ENCODE results near the gene SLC1A1.
A peak's percentile ranks its signal among the peaks of the same experiment; 100 is the strongest.

The SLC1A1 gene

GRCh38 chr9:4489919-4490704, at the start of gene SLC1A1:
TSS of gene SLC1A1 (plus strand) at chr9:4490468. CDS start at chr9:4490680, 212 bp downstream.
- peak; percentile 49 for DNase-seq (ENCODE audit: low spot score)

- DNase-seq (ENCODE audit: low spot score): no peak
Measured at GRCh38 chr9:4442806-4443205, 47.5 kb upstream of the SLC1A1 start.

- no peak for DNase-seq (ENCODE audit: low spot score)
Measured at GRCh38 chr9:4443439-4443838, 46.8 kb upstream of the SLC1A1 start.

- DNase-seq (ENCODE audit: low spot score): no peak
Measured at GRCh38 chr9:4461437-4461836, 28.8 kb upstream of the SLC1A1 start.

- no peak for DNase-seq (ENCODE audit: low spot score)
Measured at GRCh38 chr9:4463824-4464223, 26.4 kb upstream of the SLC1A1 start.

GRCh38 chr9:4464911-4465513, 25.3 kb upstream of the SLC1A1 start:
- DNase-seq (ENCODE audit: low spot score): no peak

GRCh38 chr9:4465910-4466309, 24.4 kb upstream of the SLC1A1 start:
- no peak for DNase-seq (ENCODE audit: low spot score)

GRCh38 chr9:4475301-4475700, 15.0 kb upstream of the SLC1A1 start:
- DNase-seq (ENCODE audit: low spot score): no peak

GRCh38 chr9:4486176-4486575, 4.1 kb upstream of the SLC1A1 start:
- DNase-seq (ENCODE audit: low spot score): no peak

- no peak for DNase-seq (ENCODE audit: low spot score)
Measured at GRCh38 chr9:4489562-4489918, 728 bp upstream of the SLC1A1 start.

- no peak for DNase-seq (ENCODE audit: low spot score)
Measured at GRCh38 chr9:4490705-4491625, 697 bp downstream of the SLC1A1 start.

- no peak for DNase-seq (ENCODE audit: low spot score)
Measured at GRCh38 chr9:4491626-4491975, 1.3 kb downstream of the SLC1A1 start.

GRCh38 chr9:4494332-4494731, 4.1 kb downstream of the SLC1A1 start:
- no peak for DNase-seq (ENCODE audit: low spot score)

GRCh38 chr9:4494806-4495205, 4.5 kb downstream of the SLC1A1 start:
- DNase-seq (ENCODE audit: low spot score): no peak

- no peak for DNase-seq (ENCODE audit: low spot score)
Measured at GRCh38 chr9:4495537-4495936, 5.3 kb downstream of the SLC1A1 start.

- DNase-seq (ENCODE audit: low spot score): no peak
Measured at GRCh38 chr9:4496497-4496896, 6.2 kb downstream of the SLC1A1 start.

GRCh38 chr9:4497395-4497794, 7.1 kb downstream of the SLC1A1 start:
- no peak for DNase-seq (ENCODE audit: low spot score)

GRCh38 chr9:4497855-4498254, 7.6 kb downstream of the SLC1A1 start:
- no peak for DNase-seq (ENCODE audit: low spot score)

- DNase-seq (ENCODE audit: low spot score): no peak
Measured at GRCh38 chr9:4499917-4500316, 9.6 kb downstream of the SLC1A1 start.

- DNase-seq (ENCODE audit: low spot score): no peak
Measured at GRCh38 chr9:4501147-4501507, 10.9 kb downstream of the SLC1A1 start.

- DNase-seq (ENCODE audit: low spot score): no peak
Measured at GRCh38 chr9:4502444-4502843, 12.2 kb downstream of the SLC1A1 start.

GRCh38 chr9:4503103-4503502, 12.8 kb downstream of the SLC1A1 start:
- DNase-seq (ENCODE audit: low spot score): no peak

GRCh38 chr9:4504250-4504649, 14.0 kb downstream of the SLC1A1 start:
- DNase-seq (ENCODE audit: low spot score): no peak

All from HuH-7.5 (cell line).